GM19463 (cell line): ENCODE measurements around the gene ISG20L2.

Source experiments
- ATAC-seq: cut with Tn5 transposase; IDR thresholded peaks from one replicate; pipeline ENCODE4 v1.9.1; 2021; ENCODE audit warnings: mild to moderate bottlenecking, moderate library complexity; ENCODE audit not compliant: unreplicated experiment

Gene ISG20L2

DNA sequence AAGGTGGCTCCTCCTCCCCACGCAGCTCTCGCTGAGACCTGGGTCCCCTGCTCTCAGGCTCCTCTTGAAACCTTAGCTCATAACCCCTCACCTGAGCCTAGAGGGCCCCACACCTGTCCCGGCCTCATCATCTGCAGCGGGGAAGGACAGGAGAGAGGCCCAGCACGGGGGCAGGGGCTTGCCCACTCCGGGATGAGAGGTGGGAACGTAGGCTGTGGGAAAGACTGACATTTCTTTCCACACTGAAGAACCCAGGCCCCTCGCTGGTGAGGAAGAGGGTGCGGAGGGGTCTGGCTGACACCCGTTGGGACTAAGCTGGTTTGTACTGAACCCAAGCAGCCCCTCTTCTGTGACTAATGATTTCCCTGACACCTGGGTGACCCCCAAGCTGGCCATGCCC is 37.4 kb downstream of the ISG20L2 start:
- no peak for ATAC-seq

DNA sequence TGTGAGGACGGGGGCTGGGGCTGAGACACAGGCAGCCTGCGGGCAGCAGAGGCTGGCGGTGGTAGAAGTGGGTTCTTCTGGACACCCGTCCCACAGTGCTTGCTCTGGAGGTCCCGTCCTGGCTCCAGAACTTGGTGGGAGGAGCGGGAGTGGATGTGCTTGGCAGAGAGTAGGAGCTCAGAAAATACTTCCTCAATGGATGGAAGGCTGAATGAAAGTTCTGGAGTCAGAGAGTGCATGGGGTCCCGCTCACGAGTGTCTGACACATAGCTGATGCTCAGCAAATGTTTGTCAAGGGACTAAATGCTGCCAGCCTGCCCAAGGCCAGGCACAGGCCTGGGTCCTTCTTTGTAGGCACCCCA is 37.9 kb downstream of the ISG20L2 start:
- no peak for ATAC-seq

DNA sequence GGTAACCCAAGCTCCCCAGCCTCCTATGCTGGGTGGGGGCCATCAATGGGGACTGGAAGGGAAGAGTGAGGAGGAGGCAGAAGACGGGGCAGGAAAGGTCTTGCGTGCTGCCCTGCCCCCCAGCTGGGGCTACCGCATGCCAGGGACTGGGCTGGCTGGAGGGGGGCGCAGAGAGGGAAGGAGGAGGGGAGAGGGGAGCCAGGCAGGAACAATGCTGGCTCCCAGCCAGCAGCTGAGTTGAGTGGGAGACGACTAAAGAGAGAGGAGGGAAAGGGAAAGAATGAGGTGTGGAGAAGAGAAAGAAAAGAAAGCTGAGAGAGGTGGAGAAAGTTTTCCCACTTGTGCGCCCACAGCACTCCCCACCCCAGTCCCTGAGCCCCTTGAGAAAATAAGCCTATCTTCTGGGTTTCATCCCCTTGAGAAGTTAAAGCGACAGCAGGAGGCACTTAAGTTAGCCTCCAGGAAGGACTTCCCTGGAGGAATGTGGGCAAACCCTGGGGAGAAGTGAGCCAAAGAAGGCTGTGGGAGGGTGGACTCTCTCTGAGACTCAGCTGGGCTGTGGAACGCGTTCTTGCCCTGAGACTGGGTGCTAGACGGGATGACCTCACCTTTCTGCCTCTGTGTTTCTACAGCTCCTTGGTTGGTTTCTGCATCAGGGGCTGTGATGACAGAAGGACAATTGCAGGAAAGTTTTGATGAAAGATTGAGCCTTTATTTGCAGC is 38.5 kb downstream of the ISG20L2 start:
- no peak for ATAC-seq

DNA sequence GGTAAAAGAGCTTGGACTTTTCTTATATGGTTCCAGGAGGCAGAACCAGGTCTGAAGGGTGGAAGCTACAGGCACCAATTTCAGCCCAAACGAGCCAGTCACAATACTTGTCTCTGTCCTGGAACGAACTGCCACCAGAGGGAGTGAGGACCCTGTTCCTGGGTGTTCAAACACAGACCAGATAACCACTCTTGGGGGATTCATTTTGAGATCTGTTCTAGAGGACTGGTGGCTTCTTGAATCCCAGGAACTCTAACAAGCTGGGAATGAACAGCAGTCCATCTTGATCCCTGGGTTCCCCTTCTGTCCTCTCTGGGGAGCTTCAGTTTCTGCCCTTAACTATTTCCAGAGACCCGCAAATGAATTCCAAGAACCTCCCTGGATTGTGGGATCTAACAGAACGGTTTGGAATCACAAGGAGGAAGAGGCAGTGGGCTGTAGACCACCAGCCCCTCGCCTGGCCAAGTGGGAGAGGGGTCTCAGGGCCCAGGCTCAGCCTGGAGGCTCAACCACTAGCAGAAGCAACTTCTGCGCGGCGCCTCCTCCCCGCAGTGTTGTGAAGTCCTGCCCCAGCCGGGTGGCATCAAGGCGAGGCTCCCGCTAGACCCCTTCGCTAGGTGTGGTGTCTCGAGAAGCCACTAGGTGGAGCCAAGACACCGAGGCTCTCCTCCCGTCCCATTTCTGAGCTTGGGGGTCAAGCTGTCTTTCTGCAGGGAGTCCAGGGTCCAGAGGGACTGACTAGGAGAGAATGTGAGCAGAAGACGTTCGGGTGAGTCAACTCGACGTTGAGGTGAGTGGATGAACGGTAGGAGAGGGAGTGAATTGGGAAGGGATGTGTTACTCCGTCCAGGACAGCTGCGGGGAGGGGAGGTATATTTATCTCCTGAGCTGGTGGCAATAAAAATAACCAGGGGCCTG is 39.3 kb downstream of the ISG20L2 start:
- ATAC-seq = peak; percentile 76

DNA sequence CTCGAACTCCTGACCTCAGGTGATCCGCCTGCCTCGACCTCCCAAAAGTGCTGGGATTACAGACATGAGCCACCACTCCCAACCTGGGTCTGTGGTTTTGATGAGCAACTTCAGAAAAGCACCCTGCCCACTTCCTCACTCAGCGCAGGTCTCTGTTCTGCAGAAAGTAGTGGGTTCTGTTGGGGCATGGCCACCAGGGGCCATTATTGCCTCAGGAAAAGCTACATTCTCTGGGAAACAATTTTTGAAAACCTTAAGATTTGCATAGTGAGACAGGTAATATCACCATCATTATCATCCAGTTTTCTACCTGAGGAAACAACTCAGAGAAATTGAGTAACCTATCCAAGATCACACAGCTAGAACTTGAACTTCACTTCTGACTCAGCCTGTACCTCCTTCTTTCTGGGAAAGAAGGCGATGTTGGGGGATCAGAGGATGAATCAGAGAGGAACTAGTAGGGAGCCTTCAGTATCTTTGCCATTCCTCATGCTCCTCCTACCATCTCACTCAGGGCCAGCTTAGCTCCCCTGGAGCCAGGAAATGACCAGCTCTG is 44.3 kb downstream of the ISG20L2 start:
- no peak for ATAC-seq

DNA sequence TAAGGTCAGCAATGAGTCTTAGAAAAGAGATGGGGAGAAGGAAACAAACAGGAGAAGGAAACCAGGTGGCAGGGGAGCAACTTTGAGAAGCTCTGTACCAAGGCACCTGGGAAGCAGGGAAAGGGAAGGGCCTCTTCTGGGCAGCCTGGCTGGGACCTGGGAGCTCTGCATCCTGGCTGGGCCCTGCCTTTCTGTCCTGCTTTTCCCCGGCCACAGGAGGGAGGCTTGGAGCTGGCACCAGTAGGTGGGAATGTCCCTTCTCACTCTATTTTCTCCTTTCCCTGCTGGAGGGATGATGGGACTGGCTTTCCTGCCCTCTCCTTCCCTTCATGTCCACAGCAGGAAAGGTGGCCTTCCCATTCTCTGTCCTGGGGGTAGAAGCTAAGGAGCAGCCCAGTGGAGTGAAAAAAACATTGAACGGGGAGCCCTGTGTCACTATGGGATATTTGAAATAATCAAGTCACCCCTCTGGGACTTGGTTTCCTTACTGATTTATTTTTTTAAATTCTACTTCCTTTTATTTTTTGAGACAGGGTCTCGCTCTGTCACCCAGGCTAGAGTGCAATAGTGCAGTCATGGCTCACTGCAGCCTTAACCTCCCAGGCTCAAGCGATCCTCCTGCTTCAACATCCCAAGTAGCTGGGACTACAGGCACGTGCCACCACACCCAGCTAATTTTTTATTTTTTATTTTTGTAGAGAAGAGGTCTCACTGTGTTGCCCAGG is 46.2 kb downstream of the ISG20L2 start:
- ATAC-seq = no peak

DNA sequence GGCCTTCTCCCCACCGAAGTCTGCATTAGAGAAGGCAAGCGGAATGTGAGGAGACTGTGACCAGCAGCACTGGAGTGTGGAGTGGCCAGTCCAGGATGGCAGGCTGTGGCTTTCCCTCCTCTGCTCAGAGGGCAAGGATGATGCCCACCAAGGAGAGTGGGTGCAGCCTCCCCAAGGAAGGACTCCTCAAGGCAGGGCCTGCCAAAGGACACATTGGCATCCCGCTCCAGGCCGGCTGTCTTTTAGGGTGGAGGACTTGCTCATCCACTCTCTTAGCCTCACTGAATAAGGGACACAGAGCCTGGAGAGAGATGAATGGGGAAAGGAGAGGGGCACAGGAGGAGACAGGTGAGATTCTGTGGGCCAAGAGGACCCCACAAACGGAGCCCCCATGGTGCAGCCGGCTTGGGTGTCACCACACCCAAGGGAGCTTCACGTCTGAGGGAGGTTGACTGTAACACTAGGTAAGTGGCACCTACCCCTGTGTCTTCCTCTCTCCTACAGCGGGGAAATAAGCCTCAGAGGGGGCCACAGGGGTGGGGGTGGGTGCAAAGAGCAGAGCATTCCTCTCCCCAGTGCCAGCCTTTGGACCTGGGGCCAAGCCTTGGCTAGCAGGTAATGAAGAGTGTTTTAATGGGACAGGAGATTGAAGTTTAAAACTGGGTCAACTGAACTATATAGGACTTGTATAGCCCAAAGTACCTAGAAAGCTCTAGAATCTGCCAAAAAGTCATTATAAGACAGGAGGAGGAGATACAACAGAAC is 47.2 kb downstream of the ISG20L2 start:
- ATAC-seq = no peak

DNA sequence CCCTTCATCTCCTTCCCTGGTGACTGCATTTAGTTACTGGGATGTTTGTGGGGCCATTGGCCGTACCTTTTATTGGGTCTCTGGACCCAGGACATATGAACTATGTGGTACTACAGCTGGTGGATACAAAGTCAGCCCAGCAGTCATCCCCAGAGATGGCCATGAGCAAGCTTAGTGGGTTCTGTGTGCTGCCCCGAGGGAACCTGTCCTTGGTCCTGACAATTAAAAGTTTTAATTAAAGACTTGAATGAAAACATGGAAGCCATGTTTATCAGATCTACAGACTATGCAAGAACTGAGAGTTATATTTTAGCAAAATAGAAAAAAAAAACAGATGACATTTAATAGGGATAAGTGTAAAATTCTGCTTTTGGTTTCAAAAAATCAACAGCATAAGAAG is 48.5 kb downstream of the ISG20L2 start:
- ATAC-seq = no peak

DNA sequence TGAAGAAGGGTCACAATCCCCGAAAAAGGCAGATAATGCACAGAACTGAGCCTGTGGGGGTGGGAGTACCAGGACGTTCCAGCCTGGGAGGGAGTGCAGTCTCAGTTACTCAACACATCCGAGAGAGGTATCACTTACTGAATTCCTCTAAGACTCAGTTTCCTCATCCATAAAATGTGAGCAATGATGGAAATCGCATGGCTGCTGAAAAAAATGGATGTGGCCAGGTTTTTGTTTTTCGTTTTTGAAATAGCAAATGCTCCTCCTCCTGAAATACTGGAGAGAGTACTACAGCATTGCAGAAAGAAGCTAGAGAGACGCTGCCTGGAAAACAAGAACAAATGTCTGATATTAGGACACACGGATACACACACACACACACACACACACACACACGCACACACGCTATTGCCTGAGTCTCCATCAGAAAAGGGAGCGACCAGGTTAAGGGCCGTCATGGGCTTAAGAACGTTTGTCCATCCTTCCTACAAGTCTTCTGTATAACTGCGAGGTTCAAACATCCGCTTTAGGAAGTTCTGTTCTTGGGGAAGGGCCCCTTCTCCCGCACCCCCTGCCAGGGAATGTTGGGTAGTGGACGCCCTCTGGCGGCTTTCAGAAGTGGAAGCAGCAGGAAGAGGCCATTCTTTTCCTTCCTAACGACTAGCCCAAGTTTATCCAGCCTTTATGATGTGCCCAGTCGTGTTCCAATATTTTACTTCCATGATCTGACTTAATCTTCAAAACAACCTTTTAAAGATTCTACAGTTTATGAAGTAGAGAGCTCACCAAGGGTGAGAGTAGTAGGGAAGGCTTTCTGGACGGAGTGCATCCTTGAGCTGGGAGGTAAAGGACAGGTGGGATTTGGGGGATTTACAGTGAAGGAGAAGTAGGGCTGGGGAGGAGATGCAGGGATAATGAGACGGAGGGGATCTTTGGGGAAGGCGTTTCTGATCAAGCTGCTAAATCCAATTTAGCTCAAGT is 50.7 kb downstream of the ISG20L2 start:
- no peak for ATAC-seq

DNA sequence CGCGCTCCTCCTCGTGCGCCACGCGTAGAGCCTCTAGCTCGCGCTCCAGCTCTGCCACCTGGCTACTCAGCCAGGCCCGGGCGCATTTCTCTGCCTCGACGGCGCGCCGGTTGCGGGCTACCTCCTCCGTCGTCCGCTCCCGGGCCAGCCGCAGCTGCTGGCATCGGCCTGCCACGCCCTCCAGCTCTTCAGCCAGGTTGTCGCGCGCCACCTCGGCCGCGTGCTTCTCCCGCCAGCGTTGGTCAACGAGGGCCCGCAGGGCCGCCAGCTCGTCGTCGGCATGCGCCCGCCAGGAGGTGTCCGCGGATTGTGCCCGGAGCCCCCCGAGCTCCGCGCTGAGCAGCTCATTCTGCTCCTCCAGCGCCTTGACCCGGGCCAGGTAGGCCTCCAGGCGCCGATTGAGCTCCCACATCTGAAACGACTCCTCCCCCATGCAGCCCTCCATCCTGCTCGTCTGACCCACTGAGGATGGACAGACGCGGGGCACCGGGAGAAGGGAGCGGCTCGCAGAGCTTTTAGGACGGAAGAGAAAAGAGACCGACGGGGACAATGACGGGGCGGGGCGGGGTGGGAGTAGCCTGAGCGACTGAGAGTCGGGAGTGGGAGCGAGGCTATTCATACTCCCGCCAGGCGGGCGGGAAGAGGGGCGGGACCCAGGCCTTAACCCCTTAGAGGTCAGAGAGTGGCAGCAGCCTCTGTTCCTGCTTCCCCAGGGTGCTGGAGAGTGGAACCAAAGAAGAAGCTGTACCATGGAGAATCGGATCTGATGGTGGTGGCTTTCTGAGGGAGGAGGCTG is 51.5 kb downstream of the ISG20L2 start, which contains the start of gene NES:
Gene NES, minus strand, starts transcription at position 588 of the 796 bp plus-strand sequence. Its CDS starts 143 bp downstream, at position 445.
- ATAC-seq = no peak

DNA sequence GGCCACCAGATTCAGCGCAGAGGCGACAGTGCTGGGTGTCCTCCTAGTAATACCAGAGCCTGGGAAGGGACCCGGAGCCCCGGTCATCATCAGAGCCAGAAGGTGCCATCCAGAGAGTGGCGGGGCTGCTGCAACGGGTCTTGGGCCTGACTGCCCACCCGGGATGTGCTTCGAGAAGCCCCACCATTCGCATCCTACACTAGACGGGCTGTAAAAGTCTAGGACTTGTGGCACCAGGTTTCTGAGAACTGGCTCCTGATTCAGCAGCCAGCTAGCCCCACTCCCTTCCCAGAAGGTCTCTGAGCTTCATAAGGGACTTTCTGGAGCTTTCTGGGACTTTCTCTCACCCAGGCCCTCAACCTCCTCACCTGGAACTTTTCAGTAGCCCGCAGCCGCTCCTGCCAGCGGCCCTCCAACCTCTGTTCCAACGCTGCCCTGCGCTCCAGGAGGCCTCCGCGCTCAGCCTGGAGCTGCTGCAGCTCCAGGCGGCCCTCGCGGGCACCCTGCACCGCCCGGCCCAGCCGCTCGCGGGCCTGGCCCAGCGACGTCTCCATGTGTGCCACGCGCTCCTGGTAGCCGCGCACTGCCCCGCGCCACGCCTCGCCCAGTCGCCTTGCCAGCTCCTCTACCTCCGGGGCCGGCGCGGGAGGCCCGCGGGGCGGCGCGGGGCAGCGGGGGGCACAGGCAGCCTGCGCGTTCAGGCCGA is 52.3 kb downstream of the ISG20L2 start:
- no peak for ATAC-seq

DNA sequence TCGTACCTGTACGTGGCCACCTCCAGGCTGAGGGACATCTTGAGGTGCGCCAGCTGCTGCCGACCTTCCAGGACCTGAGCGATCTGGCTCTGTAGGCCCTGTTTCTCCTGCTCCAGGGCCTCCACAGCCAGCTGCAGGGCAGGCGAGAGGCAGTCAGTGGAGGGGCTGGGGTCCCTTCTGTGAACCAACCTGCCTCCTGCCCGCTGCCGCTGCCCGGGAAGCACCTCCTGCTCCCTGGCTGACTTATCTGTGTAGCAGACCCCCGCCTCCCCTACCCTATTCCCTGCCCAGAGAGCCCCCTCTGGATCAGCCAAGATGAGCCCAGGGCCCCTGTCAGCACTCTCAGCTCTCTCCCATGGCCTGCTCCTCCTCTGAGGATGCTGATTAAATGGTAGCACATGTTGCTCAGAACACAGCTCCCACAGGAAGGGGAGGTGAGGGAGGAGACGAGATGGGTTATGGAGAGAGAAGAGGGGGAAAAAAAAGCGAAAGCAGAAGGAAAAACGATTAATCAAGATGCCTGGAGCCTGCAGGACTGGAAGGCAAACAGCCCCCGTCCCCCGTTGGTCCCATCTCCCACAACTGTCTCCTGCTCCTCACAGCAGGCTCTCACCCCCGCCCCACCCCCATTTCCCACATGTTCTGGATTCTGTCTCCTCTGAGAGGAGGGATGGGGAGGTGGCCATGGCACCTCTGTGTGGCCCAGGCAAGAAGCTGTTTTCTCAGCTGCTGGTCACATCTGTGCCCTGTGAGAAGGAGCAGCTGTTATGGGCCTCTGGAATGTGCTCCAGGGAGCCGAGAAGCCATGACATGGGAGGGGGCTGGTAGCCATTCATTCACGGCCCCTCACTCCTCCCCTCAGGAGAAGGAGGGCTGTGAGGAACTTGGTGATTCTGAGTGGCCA is 53.1 kb downstream of the ISG20L2 start:
- ATAC-seq = no peak

DNA sequence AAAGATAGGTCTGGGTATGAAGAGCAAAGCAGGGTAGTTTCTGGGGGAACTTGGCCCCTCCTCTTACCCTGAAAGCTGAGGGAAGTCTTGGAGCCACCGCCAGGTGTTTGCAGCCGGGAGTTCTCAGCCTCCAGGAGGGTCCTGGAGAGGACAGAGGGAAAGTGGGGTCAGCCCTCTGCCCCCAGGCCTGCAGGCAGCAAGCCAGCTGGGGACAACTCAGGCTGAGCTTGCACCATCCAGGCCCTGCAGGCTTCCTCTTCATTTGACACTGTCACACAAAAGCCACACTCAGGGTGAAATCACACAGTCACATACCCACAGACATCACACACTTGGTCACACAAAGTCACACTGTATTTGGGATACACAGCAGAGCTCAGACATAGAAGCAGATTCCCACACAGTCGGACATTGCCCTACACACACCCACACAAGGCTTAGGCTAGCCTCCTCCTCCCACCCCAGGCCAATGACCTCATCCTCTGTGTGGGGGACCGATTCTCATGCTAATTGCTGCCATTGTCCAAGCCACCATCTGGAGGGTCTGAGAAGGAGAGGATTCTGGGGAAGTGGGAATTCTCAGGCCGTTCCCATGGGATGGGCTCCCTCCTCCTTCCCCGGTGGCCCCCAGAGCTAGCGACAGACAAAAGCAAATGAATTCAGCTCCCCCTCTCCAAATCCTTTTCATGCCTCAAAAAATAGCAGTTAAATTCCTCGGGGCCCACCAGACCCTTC is 55.0 kb downstream of the ISG20L2 start:
- ATAC-seq = no peak
